Measurements from ENCODE around the gene KDM2B.
"Not testable (repeated sequence)": the region's sequence is repeated elsewhere in the genome, so short reads cannot be mapped to it uniquely, and the experiment has no call there.

KDM2B gene

DNA sequence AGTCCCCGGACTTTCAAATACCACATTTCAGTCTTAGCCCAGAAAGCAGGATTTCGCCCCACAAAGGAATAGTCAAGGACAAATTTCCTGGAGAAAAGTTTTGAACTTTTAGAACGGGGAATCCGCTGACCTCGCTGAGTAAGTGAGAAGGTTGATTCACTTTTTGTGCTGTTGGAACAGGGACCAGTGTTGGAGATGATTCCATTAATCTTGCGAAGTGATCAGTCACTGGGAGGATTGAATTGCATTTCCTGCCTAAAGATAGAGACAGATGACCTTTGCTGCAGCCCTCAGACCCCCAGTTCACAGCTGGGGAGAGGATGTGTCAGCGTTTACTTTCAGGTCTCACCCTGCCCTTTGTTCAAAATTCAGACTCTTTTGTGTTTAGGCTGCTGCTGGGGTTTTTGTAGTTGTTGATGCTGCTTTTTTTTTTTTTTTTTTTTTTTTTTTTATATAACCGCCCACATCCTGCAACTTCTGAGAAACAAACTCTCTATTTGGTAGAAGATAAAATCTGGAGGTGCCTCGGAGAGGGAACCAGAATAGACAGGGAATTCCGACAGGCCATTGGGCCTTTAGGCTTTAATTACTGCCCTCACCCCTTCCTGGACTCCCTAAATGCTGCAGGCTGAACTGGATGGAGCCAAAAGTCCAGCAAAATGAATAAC is 9.8 kb upstream of the KDM2B start:
- TF ChIP-seq, protein P1, sequence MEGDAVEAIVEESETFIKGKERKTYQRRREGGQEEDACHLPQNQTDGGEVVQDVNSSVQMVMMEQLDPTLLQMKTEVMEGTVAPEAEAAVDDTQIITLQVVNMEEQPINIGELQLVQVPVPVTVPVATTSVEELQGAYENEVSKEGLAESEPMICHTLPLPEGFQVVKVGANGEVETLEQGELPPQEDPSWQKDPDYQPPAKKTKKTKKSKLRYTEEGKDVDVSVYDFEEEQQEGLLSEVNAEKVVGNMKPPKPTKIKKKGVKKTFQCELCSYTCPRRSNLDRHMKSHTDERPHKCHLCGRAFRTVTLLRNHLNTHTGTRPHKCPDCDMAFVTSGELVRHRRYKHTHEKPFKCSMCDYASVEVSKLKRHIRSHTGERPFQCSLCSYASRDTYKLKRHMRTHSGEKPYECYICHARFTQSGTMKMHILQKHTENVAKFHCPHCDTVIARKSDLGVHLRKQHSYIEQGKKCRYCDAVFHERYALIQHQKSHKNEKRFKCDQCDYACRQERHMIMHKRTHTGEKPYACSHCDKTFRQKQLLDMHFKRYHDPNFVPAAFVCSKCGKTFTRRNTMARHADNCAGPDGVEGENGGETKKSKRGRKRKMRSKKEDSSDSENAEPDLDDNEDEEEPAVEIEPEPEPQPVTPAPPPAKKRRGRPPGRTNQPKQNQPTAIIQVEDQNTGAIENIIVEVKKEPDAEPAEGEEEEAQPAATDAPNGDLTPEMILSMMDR (IDR thresholded peaks at IDR 0.05; ENCODE audit: low read depth, low read length, missing control alignments), result no peak
- DNase-seq (ENCODE audit: low read depth), result no peak
- in situ Hi-C loops (cut with HindIII; ENCODE audit: low sequenced_read_pairs), result no loop called here
- H3K4me3 ChIP-seq (ENCODE audit: low read depth, low read length), result peak overlapping the region; percentile 9

DNA sequence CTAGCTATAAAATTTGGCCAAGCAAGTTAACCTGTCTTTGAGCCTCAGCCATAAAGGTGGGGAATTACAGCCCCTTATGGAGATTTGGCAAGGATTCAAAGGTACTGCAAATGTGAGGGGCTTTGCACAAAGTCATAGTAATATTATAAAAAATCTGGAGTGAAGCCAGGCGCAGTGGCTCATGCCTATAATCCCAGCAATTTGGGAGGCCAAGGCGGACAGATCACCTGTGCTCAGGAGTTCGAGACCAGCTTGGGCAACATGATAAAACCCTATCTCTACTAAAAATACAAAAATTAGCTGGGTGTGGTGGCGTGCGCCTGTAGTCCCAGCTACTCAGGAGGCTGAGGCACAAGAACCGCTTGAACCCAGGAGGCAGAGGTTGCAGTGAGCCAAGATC is 4.1 kb upstream of the KDM2B start:
- in situ Hi-C loops (cut with HindIII; ENCODE audit: low sequenced_read_pairs); DNase-seq (ENCODE audit: low read depth); H3K4me3 ChIP-seq (ENCODE audit: low read depth, low read length): not testable (repeated sequence)

DNA sequence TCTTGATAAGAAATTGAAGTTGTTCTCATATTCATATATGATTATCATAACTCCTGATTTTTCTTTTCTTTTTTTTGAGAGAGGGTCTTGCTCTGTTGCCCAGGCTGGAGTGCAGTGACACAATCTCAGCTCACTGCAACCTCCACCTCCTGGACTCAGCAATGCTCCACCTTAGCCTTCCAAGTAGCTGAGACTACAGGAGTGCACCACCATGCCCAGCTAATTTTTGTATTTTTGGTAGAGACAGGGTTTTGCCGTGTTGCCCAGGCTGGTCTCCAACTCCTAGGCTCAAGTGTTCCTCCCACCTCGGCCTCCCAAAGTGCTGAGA is 2.5 kb upstream of the KDM2B start:
- in situ Hi-C loops (cut with HindIII; ENCODE audit: low sequenced_read_pairs); DNase-seq (ENCODE audit: low read depth); H3K4me3 ChIP-seq (ENCODE audit: low read depth, low read length): not testable (repeated sequence)

DNA sequence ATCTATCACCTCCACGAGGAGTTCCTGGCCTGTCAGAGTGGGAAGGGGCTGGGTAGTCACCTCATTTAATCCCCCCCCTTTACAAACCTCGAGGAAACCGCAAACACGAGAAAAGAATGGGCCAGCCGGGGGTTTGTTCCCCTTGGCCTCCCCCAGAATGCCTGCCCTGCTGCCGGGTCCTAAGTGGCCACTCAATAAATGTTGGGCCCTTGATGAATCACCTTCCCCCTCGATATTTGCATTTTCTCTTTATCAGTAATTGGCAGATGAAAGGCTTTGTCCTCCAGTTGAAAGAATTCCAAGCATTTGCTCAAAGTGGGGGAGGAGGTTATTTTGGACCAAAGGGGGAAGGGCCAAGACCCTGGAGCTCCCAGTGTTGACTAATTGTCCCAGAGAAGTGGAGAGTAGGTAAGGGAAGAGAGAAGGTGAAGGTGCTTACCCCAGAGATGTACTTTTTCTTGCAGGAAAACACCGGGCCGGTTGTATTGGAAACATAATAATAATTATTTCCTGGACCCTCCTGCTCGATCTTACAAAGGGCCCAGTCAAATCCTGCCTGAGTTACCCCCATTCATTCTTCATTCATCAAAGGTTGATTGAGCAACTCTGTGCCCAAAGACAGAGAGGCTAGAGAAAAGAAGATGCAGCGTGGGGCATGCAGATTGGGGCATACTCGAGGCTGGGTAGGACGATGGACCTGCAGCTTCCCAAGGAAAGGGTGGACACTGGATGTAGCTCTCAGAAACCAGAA is 1.9 kb upstream of the KDM2B start:
- in situ Hi-C loops (cut with HindIII; ENCODE audit: low sequenced_read_pairs), result no loop called here
- TF ChIP-seq, protein P1 (IDR thresholded peaks at IDR 0.05; ENCODE audit: low read depth, low read length, missing control alignments), result no peak
- no peak overlapping the region for H3K4me3 ChIP-seq (ENCODE audit: low read depth, low read length)
- DNase-seq (ENCODE audit: low read depth), result no peak

DNA sequence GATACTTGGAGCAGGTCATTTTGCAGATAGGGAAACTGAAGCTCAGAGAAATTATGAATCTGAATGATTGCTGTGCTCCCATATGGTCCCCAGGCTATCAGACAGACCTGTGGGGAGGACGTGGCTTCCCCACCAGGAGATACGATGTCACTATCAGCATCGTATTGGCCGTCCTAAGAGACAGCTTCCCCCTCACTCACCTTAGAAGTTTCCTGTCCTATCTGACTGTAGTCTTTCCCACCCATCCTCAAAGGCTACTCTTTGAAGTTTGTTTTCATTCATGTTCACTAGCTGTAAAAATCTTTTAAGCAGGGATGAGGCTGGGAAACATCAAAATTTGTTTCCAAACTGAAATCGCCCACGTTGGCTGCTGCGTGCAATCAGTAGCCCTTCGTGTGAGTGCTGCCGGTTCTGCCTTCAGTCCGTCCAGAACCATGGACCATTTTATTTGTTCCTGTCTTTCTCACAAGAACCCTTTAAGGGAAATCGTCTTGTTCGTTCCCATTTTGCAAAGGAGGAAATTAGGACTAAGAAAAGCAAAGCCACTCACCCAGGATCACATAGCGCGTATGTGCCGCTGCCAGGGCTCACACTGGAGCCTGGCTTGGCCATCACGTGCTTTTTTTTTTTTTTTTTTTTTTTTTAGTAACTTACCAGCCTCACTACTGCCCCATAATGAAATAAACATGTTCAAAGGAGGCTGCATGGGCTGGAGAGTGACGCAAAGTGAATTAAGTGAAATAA is 1.0 kb upstream of the KDM2B start:
- H3K4me3 ChIP-seq (ENCODE audit: low read depth, low read length), result peak overlapping the region; percentile 38
- in situ Hi-C loops (cut with HindIII; ENCODE audit: low sequenced_read_pairs), result no loop called here
- TF ChIP-seq, protein P1 (IDR thresholded peaks at IDR 0.05; ENCODE audit: low read depth, low read length, missing control alignments), result no peak
- no peak for DNase-seq (ENCODE audit: low read depth)

DNA sequence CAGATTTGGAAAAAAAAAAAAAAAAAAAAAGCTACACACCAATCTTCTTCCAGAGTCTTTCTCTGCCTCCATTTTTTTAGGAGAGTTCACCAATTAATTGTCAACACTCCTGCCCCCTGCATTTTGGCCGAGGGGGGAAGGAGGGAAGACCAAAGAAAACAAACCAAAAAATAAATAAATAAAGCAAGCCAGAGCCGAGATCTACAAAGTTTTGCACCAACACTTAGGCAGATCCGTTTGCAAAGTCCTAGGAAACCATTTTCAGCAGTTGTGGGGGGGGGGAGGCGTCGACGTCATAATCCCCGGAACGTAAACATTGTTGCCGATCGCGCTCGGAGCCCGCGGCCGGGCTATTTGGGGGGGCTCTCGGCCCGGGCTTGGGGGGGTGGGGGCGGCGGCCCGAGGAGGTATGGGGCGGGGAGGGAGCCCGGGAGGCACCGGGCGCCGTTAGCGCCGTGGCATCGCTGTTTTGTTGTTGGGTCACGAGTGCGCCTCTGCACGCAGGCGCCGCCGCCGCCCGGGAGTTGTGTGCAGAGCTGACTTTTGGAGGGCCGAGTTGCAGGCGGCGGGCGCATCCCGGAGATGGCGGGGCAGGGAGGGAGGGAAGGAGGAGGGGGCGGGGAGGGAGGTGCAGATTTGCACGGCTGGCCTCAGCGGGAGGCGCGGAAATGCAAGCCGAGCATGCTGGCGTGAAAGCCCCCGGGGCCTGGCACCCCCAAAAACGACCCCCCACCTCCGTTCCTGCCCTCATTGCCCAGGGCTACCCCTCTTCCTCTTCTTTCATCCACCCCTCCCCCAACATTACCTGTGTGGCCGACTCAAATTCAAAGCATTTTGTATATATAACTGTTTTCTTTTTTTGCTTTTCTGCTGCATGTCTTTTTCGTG is 598 bp downstream of the KDM2B start:
- TF ChIP-seq, protein P1 (IDR thresholded peaks at IDR 0.05; ENCODE audit: low read depth, low read length, missing control alignments), result no peak
- in situ Hi-C loops (cut with HindIII; ENCODE audit: low sequenced_read_pairs), result loop anchor here (5.0 kb wide), 1 partner anchor 83 kb away; no protein-coding TSS in a partner anchor
- H3K4me3 ChIP-seq (ENCODE audit: low read depth, low read length), result peak overlapping the region; percentile 38
- no peak for DNase-seq (ENCODE audit: low read depth)

DNA sequence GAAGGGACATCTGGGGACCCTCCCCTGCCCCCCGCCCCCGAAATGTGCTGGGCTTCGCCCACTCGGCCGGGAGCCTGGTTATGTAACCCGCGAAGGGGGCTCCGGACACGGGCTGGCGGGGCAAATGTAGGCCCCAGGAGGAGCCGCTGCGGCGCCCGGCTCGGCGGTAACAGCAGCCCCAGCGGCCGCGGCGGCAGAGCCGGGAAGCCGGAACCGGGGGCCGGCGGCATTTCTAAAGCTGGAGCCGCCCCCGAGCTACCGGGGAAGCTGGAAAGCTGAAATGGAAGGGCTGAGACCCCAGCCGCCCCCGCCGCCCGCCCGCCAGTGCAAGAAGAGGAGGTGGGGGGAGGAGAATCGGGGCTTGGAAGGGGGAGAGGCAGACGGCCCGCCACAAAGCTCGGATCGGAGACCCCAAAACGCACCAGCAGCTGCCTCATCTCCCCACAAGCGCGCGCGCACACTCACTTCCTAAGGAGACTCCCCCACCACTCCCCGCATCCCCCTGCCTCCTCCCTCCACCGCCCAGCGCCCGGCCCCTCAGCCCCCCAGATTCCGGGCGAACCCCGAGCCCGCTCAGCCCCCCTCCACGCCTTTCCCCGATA is 1.5 kb downstream of the KDM2B start:
- in situ Hi-C loops (cut with HindIII; ENCODE audit: low sequenced_read_pairs), result loop anchor here (5.0 kb wide), 1 partner anchor 82 kb away; no protein-coding TSS in a partner anchor
- TF ChIP-seq, protein P1 (IDR thresholded peaks at IDR 0.05; ENCODE audit: low read depth, low read length, missing control alignments), result no peak
- DNase-seq (ENCODE audit: low read depth), result no peak
- peak overlapping the region; percentile 38 for H3K4me3 ChIP-seq (ENCODE audit: low read depth, low read length)
